WTC11 (cell line): Measurements from ENCODE around the gene HFE. TPM values are rescaled to one million over a fixed set of nuclear protein-coding genes. Genes with fewer than 3 reads are reported as not detected.

Experiments used
- ATAC-seq: fragments of 200-7000 bp; cut with Tn5 transposase; 2 replicates; pipeline ENCODE4 v1.10.0; 2021; ENCODE audit warnings: mild to moderate bottlenecking, moderate library complexity
- CTCF ChIA-PET: fragments of 300-600 bp; sonication (Branson Sonifier 250); formaldehyde crosslinking; loops from one replicate; lab custom pipeline; 2021; ENCODE audit warnings: antibody characterized with exemption; lab: Charles Lee
- POLR2A ChIA-PET: fragments of 350-600 bp; sonication (Branson Sonifier 250); formaldehyde crosslinking; loops from one replicate; lab custom pipeline; 2021; ENCODE audit warnings: antibody characterized with exemption; lab: Charles Lee
- DNase-seq: peaks from one replicate; pipeline ENCODE4 v3.0.0; 2021; ENCODE audit warnings: low spot score
- H3K27ac Mint-ChIP-seq: 2 replicates; pipeline ENCODE4 v1.8.0; 2021; ENCODE audit warnings: mixed read lengths
- H3K27me3 Mint-ChIP-seq: 2 replicates; pipeline ENCODE4 v1.8.0; 2021; ENCODE audit warnings: low read depth, mild to moderate bottlenecking, moderate library complexity, mixed read lengths
- H3K36me3 Mint-ChIP-seq: 2 replicates; pipeline ENCODE4 v1.8.0; 2021; ENCODE audit warnings: mixed read lengths
- H3K4me1 Mint-ChIP-seq: 2 replicates; pipeline ENCODE4 v1.8.0; 2022; ENCODE audit warnings: mixed read lengths
- H3K4me3 Mint-ChIP-seq: 2 replicates; pipeline ENCODE4 v1.8.0; 2021; ENCODE audit warnings: mild to moderate bottlenecking, moderate library complexity, mixed read lengths
- H3K9me3 Mint-ChIP-seq: 2 replicates; pipeline ENCODE4 v1.8.0; 2021; ENCODE audit warnings: mixed read lengths
- AR ChIP-seq: fragments of 250-450 bp; sonication (Bioruptor Pico); IDR thresholded peaks from 2 replicates; pipeline ENCODE4 v1.9.0; 2021; ENCODE audit warnings: mild to moderate bottlenecking
- ARID4B ChIP-seq: sonication (generic); formaldehyde crosslinking; IDR thresholded peaks from 2 replicates; pipeline ENCODE4 v1.8.0; 2023; ENCODE audit warnings: missing genetic modification reagents, mild to moderate bottlenecking, borderline replicate concordance
- CTCF ChIP-seq: fragments of 200-600 bp; IDR thresholded peaks from 2 replicates; pipeline ENCODE4 v1.8.0; 2022; ENCODE audit warnings: antibody characterized with exemption
- E2F1 ChIP-seq: sonication (generic); formaldehyde crosslinking; IDR thresholded peaks from 2 replicates; pipeline ENCODE4 v1.8.0; 2022; ENCODE audit warnings: mild to moderate bottlenecking, missing genetic modification reagents
- EMX1 ChIP-seq: fragments of 250-450 bp; sonication (Bioruptor Pico); IDR thresholded peaks from 2 replicates; pipeline ENCODE4 v1.8.0; 2021; ENCODE audit warnings: mild to moderate bottlenecking
- FOXP1 ChIP-seq: sonication (generic); formaldehyde crosslinking; IDR thresholded peaks from 2 replicates; pipeline ENCODE4 v1.8.0; 2022; ENCODE audit warnings: missing genetic modification reagents, mild to moderate bottlenecking, moderate library complexity, borderline replicate concordance
- GTF2I ChIP-seq: fragments of 250-450 bp; sonication (Bioruptor Pico); conservative IDR thresholded peaks from 2 replicates; pipeline ENCODE4 v1.4.0; 2021; ENCODE audit warnings: mild to moderate bottlenecking
- JAZF1 ChIP-seq: fragments of 250-450 bp; sonication (Bioruptor Pico); IDR thresholded peaks from 2 replicates; pipeline ENCODE4 v1.9.0; 2021; ENCODE audit warnings: moderate library complexity, mild to moderate bottlenecking, inconsistent platforms
- MAX ChIP-seq: sonication (generic); formaldehyde crosslinking; IDR thresholded peaks from 2 replicates; pipeline ENCODE4 v1.8.0; 2022; ENCODE audit warnings: mild to moderate bottlenecking, missing genetic modification reagents
- MXD4 ChIP-seq: fragments of 250-450 bp; sonication (Bioruptor Pico); IDR thresholded peaks from 2 replicates; pipeline ENCODE4 v1.8.0; 2021; ENCODE audit warnings: mild to moderate bottlenecking, moderate library complexity, borderline replicate concordance
- MYBL2 ChIP-seq: sonication (generic); formaldehyde crosslinking; IDR thresholded peaks from 2 replicates; pipeline ENCODE4 v1.8.1; 2023; ENCODE audit warnings: mild to moderate bottlenecking, moderate library complexity, missing genetic modification reagents
- NFE2L1 ChIP-seq: sonication (generic); formaldehyde crosslinking; IDR thresholded peaks from 2 replicates; pipeline ENCODE4 v1.8.1; 2023; ENCODE audit warnings: missing genetic modification reagents
- NFYB ChIP-seq: sonication (generic); formaldehyde crosslinking; conservative IDR thresholded peaks from 2 replicates; pipeline ENCODE4 v1.8.0; 2022; ENCODE audit warnings: low read depth, missing genetic modification reagents
- NR3C1 ChIP-seq: sonication (generic); formaldehyde crosslinking; conservative IDR thresholded peaks from 2 replicates; pipeline ENCODE4 v1.8.1; 2023; ENCODE audit warnings: low read depth, mild to moderate bottlenecking, missing genetic modification reagents
- PRDM15 ChIP-seq: sonication (generic); formaldehyde crosslinking; IDR thresholded peaks from 2 replicates; pipeline ENCODE4 v1.8.0; 2022; ENCODE audit warnings: missing genetic modification reagents
- PREB ChIP-seq: sonication (generic); formaldehyde crosslinking; IDR thresholded peaks from 2 replicates; pipeline ENCODE4 v1.8.1; 2022; ENCODE audit warnings: mild to moderate bottlenecking, missing genetic modification reagents, moderate library complexity, borderline replicate concordance
- PRRX2 ChIP-seq: fragments of 250-450 bp; sonication (Bioruptor Pico); IDR thresholded peaks from 2 replicates; pipeline ENCODE4 v1.8.0; 2021; ENCODE audit warnings: mild to moderate bottlenecking
- TCF7 ChIP-seq: sonication (generic); formaldehyde crosslinking; IDR thresholded peaks from 2 replicates; pipeline ENCODE4 v1.8.0; 2022; ENCODE audit warnings: mild to moderate bottlenecking, low read depth, missing genetic modification reagents, moderate library complexity
- USF2 ChIP-seq: sonication (generic); formaldehyde crosslinking; IDR thresholded peaks from 2 replicates; pipeline ENCODE4 v1.8.1; 2023; ENCODE audit warnings: mild to moderate bottlenecking, missing genetic modification reagents, moderate library complexity
- ZNF671 ChIP-seq: fragments of 250-450 bp; sonication (Bioruptor Pico); IDR thresholded peaks from 2 replicates; pipeline ENCODE4 v1.8.0; 2021; ENCODE audit warnings: mild to moderate bottlenecking
- total RNA-seq: library from RNA; stranded (reverse); gene quantifications from 3 replicates; pipeline ENCODE4 v1.2.3, GENCODE V29; 2021

HFE gene
- total RNA-seq, 1 experiment from 2014 or later = 1.9 TPM

GRCh38 chr6:26086211-26086610 lies 1.0 kb upstream of the HFE start:
- Mint-ChIP-seq H3K4me3 (no peak overlapping the region; the same call in 1 of the 2 replicates), H3K27ac (no peak overlapping the region), H3K4me1 (peaks cover 20% of the 10 kb centered on the region), H3K9me3 (peaks cover 11% of the 10 kb centered on the region), H3K27me3 (peaks cover 2% of the 10 kb centered on the region; the same call in 1 of the 2 replicates), H3K36me3 (peaks cover 13% of the 10 kb centered on the region)
- ChIA-PET CTCF (interaction anchor here (0.6 to 1.3 kb wide), 2 partner anchors 21 to 170 kb away, joined by 3 read pairs; no protein-coding TSS in a partner anchor), POLR2A (interaction anchor here (0.6 to 2.3 kb wide), 4 partner anchors 17 to 430 kb away, joined by 3 to 10 read pairs (median 5); a partner anchor contains a TSS)
- DNase-seq (no peak), ATAC-seq (no peak)
- TF ChIP-seq MYBL2 (CRISPR knock-in tag) (no peak), NFE2L1 (CRISPR knock-in tag) (no peak), PRDM15 (CRISPR knock-in tag) (no peak), NR3C1 (no peak), TCF7 (CRISPR knock-in tag) (no peak), USF2 (CRISPR knock-in tag) (no peak), CTCF (no peak), ZNF671 (CRISPR knock-in tag) (no peak), NFYB (CRISPR knock-in tag) (no peak), AR (CRISPR knock-in tag) (no peak), ARID4B (no peak), JAZF1 (no peak), E2F1 (CRISPR knock-in tag) (no peak), PREB (CRISPR knock-in tag) (no peak), GTF2I (CRISPR knock-in tag) (no peak), PRRX2 (no peak), EMX1 (no peak), MAX (CRISPR knock-in tag) (no peak), FOXP1 (CRISPR knock-in tag) (no peak), MXD4 (CRISPR knock-in tag) (no peak)
